Activated CD4-positive, alpha-beta T cell treated with anti-CD3 and anti-CD28 coated beads, Interleukin-2, amount 50 U/mL, for 48 hours (primary cell): ENCODE results near the gene PHACTR3.

Experiments used
- DNase-seq, 2 experiments: peaks; one replicate each; pipeline ENCODE4 v3.0.0-alpha.2; 2020

PHACTR3 gene

GRCh38 chr20:59623583-59623982 lies 19.2 kb downstream of the PHACTR3 start:
- DNase-seq: no peak

DNA sequence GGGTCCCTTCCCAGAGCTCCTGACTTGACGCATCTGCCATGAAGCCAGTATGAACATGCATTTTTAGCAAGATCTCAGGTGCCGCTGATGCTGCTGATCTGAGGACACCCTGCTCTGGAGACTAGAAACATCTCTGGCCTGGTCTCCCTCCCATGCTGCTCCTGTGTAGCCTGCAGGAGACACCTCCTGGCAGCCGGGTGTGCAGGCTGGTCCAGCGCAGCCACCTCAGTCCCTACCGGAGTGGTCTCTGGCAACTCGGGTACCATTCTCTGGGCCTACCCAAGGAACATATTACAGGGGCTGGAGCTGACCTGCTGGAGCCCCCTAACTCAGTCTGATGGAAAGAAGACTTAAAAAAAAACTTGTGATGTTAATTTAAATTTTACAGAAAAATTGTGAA lies 20.1 kb downstream of the PHACTR3 start:
- DNase-seq: no peak

- no peak for DNase-seq
Observed at GRCh38 chr20:59625214-59625922, 21.0 kb downstream of the PHACTR3 start.

- no peak for DNase-seq
Observed at GRCh38 chr20:59627298-59627697, 23.0 kb downstream of the PHACTR3 start.

GRCh38 chr20:59628171-59628570 lies 23.8 kb downstream of the PHACTR3 start:
- DNase-seq: no peak

GRCh38 chr20:59629141-59630045 lies 25.1 kb downstream of the PHACTR3 start:
- DNase-seq: no peak

- no peak for DNase-seq
Observed at GRCh38 chr20:59630526-59630925, 26.2 kb downstream of the PHACTR3 start.

- DNase-seq: no peak
Observed at GRCh38 chr20:59631751-59632540, 27.6 kb downstream of the PHACTR3 start.

GRCh38 chr20:59632541-59633113 lies 28.3 kb downstream of the PHACTR3 start:
- DNase-seq: no peak

GRCh38 chr20:59633656-59634251 lies 29.4 kb downstream of the PHACTR3 start:
- no peak for DNase-seq

GRCh38 chr20:59634435-59635005 lies 30.2 kb downstream of the PHACTR3 start:
- no peak for DNase-seq

DNA sequence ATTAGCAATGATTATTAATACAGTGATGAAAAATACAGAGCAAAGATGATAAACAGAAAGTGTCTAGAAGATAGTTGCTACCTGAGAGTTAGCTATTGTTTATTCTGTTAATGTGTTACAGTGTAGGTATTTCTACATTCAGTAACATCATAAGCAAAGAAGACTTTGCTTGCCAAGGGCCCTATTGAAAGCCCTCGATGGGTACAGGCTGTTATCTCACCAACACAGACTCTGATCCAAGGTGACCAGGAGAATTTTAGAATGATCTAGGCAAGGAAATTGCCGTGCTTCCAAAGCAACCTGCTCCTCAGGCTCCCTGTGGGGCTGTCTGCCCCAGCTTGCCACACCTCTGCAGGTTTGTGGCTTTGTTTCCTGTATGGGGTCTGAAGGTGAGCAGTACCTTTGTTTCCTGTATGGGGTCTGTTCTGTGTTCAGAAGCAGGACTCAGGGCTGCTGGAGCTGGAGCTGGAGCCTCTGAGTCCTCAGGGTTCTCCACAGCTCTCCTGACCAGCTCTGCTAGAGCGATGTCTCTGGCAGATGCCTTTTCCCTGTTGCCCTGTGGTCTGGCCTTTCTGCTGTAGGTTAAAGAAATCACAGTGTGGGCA lies 32.5 kb downstream of the PHACTR3 start:
- DNase-seq: no peak

GRCh38 chr20:59640267-59640666 lies 35.9 kb downstream of the PHACTR3 start:
- no peak for DNase-seq

- no peak for DNase-seq
Observed at GRCh38 chr20:59643615-59644061, 39.3 kb downstream of the PHACTR3 start.

DNA sequence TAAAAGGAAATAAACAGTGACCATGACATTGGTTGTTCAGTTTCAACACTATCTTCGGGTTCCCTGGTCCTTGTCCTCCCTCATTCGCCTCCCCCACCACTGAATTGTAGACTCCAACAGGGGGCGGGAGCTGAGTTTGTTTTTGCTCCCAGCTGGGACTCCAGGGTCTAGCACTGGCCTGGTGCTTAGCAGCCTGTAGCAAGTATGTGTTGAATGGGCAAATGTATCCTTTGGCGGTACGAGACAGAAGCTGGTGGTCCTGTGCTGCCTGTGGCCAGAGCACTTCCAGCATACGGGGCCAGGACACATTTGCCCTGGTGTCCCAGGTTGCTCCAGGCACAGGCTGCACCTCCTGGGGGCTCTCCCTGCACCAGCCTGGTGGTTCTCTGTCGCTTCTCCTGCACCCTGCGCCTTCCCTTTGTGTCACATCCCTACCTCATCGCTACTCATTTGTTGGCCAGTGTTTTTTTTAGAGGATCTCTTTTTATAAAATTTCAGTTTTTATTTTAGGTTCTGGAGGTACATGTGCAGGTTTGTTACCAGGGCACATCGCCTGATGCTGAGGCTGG lies 40.1 kb downstream of the PHACTR3 start:
- no peak for DNase-seq

GRCh38 chr20:59645271-59645670 lies 40.9 kb downstream of the PHACTR3 start:
- DNase-seq: no peak

GRCh38 chr20:59645761-59646171 lies 41.4 kb downstream of the PHACTR3 start:
- DNase-seq: no peak

GRCh38 chr20:59646487-59646886 lies 42.1 kb downstream of the PHACTR3 start:
- no peak for DNase-seq

GRCh38 chr20:59647271-59647670 lies 42.9 kb downstream of the PHACTR3 start:
- DNase-seq: no peak

DNA sequence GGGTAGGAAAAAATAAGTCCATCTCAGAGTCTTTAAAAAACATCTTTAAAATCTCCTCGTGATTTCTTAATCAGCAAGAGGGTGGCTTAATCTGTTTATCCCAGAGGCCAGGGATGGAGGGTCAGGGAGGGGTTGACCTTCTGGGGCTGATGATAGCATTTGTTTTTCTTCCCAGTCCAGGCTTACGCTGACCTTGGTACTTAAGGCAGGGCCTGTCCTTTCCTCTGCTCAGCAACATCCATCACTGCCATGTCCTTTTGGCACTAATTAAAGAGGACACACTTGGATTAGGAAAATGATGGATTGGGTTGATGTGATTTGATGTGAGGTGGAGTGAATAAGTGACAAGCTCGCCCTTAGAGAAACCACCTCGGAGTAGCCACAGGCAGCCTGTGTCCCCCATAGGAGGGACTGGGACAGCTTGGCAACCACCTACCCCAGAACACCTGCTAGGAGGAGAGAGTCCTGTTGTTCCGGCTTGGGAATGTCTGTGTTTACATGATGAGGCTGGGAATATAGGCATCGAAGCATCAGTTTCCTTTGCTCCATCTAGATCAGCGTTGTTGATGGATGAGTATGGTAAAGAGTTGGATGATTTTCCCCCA lies 44.2 kb downstream of the PHACTR3 start:
- DNase-seq: no peak

DNA sequence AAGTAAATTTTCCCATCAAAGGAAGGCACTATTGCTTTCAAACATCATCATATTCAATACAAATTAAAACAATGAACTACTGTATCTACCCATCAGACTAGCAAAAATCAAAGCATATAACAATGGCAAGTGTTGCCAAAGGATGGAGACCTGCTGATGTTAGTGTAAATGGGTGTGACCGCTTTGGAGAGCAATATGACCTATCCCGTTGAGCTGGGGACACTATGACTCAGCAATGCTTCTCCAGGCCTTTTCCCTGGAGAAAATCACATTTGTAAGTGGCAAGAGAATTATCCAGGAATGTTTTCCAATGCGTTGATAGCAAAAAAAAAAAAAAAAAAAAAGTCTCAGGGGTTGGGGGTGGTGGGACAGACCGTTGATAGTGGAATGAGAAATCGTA lies 46.1 kb downstream of the PHACTR3 start:
- no peak for DNase-seq
